NCI-H510A (cell line): ENCODE data around the gene DNAH12.
"Not testable (repeated sequence)": the region's sequence is repeated elsewhere in the genome, so short reads cannot be mapped to it uniquely, and the experiment has no call there.

Experiments used
- DNase-seq: peaks from one replicate; lab custom pipeline; 2025; lab: John Stamatoyannopoulos, UW

The DNAH12 gene

DNA sequence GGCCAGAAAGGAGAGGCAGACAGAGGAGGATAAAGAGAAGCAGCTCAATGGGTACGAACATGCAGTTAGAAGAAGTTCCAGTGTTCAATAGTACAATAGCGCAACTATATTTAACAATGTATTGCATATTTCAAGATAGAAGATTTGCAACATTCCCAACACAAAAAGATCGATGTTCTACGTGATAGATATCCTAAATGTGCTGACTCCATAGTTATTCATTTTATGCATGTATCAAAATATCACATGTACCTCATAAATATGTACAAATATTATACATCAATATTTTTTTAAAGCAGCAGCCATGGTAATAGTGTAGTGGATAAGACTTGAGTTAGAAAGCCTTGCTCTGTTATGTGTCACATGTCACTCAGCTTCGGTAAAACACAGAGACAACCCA lies 141.5 kb downstream of the DNAH12 start:
- no peak for DNase-seq

GRCh38 chr3:57397175-57398026 lies 146.7 kb downstream of the DNAH12 start:
- no peak for DNase-seq

GRCh38 chr3:57393977-57394376 lies 150.2 kb downstream of the DNAH12 start:
- DNase-seq: no peak

- DNase-seq: no peak
These were observed 152.4 kb downstream of the DNAH12 start for GRCh38 chr3:57391767-57392166.

DNA sequence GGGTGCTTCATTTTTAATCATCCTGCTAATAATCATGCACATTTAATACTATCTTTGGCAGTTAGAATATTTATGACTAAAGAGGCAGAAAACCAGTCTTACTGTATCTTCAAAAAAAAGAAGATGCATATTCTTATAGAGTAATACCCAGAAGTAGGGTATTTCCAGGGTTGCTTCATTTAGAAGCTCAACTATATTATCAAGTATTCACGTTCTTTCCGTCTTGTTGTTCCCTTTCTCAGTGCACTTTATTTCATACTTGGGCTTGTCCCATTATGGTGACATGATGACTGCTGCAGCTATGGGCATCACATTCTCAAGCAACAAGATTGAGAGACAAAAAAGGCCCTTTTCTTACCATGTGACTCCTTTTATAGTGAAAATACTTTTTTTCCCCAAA lies 154.9 kb downstream of the DNAH12 start:
- DNase-seq: no peak

GRCh38 chr3:57386307-57386706 lies 157.8 kb downstream of the DNAH12 start:
- no peak for DNase-seq

DNA sequence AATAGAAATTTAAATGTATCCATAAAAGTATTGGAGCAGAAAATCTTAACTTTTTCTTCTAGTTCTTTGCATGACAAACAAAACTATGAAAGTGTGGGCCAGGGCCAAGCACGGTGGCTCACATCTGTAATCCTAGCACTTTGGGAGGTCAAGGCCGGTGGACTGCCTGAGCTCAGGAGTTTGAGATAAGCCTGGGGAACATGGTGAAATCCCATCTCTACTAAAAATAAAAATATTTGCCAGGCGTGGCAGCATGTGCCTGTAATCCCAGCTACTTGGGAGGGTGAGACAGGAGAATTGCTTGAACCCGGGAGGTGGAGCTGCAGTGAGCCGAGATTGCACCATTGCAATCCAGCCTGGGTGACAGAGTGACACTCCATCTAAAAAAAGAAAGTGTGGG lies 158.6 kb downstream of the DNAH12 start:
- no peak for DNase-seq

- DNase-seq: no peak
These were observed 160.3 kb downstream of the DNAH12 start for GRCh38 chr3:57383838-57384237.

DNA sequence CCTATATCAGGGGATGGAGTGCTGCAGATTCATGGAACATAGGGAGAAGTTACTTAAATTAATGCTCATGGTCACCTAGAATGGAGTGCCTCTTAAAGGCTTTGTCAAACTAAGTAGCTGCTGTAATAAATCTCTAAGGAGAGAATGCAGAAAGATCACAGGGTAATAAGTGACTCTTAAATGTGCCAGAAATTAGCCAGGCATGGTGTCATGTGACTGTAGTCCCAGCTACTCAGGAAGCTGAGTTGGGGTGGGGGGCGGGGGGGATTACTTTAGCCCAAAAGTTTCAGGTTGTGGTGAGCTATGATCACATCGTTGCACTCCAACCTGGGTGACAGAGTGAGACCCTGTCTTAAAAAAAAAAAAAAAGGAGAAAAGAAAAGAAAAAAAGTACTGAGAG lies 160.7 kb downstream of the DNAH12 start:
- no peak for DNase-seq

DNA sequence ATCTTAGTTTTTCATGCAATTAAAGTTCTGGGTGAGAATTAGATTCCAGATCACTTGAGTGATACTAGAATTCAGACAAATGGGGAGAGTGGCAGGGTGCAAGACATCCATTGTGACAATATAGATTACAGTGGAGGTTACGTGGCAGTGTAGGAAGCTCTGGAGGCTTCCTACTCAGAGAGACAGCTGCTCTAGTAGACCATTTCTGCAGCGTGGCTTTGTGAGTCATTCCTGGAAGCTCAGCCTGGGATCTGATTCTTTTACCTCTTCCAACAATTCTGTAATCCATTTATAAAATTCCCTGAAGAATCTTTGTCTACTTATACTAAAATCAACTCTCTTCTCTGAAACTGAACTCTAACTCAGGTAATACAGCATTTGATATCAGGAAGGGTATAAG lies 161.2 kb downstream of the DNAH12 start:
- no peak for DNase-seq

DNA sequence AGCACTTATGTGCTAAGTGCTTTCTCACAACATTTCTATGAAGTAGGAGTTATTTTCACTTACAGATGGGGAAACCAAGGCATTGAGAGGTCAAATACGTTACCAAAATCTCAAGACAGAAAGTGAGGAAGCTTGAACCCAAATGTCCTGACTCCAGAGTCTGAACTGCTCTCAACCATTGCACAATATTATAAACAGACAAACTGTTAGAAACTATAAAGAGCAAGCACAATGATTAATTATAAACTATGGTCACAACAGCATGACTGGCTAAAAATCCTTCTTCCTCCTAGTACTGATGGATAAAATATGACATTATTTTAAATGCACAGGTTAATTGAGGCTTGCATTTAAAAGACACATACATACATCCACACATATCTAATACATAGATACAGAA lies 173.8 kb downstream of the DNAH12 start:
- DNase-seq: no peak

- not testable (repeated sequence) for DNase-seq
These were observed 179.1 kb downstream of the DNAH12 start for GRCh38 chr3:57365089-57365488.

- DNase-seq: not testable (repeated sequence)
These were observed 187.9 kb downstream of the DNAH12 start for GRCh38 chr3:57356275-57356674.

DNA sequence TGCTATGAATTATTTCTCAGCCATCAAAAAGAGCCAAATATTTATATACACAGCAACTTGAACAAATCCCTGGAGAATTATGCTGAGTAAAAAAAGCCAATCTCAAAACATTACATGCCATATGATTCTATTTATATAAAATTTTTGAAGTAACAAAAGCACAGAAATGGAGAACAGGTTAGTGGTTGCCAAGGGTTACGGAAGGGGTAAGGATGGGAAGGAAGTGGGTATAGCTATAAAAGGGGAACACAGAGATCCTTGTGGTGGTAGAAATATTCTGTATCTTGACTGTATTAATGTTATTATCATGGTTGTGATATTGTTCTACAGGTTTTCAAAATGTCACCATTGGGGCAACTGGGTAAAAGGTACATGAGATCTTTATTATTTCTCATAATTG lies 189.4 kb downstream of the DNAH12 start:
- no peak for DNase-seq

GRCh38 chr3:57350271-57350670 lies 193.9 kb downstream of the DNAH12 start:
- DNase-seq: no peak

DNA sequence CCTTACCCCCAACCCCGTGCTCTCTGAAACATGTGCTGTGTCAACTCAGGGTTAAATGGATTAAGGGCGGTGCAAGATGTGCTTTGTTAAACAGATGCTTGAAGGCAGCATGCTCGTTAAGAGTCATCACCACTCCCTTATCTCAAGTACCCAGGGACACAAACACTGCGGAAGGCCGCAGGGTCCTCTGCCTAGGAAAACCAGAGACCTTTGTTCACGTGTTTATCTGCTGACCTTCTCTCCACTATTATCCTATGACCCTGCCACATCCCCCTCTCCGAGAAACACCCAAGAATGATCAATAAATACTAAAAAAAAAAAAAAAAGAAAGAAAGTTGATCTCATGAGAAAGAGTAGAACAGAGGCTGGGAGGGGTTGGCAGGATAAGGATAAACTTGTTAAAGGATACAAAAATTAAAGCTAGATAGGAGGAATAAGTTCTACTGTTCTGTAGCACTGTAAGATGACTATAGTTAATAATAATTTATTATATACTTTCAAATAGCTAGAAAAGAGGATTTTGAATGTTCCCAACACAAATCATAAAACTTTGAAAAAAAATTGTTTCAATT lies 205.0 kb downstream of the DNAH12 start:
- DNase-seq: not testable (repeated sequence)

DNA sequence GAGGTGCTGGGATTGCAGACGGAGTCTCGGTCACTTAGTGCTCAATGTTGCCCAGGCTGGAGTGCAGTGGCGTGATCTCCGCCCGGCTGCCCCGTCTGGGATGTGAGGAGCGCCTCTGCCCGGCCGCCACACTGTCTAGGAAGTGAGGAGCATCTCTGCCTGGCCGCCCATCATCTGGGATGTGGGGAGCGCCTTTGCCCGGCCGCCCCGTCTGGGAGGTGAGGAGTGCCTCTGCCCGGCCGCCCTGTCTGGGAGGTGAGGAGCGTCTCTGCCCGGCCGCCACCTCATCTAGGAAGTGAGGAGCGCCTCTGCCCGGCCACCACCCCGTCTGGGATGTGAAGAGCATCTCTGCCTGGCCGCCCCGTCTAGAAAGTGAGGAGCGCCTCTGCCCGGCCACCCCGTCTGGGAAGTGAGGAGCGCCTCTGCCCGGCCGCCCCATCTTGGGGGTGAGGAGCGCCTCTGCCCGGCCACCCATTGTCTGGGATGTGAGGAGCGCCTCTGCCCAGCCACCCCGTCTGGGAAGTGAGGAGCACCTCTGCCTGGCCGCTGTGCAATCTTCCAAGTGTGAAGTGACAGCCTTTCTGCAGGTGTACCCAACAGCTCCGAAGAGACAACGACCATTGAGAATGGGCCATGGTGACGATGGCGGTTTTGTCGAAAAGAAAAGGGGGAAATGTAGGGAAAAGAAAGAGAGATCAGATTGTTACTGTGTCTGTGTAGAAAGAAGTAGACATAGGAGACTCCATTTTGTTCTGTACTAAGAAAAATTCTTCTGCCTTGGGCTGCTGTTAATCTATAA lies 205.7 kb downstream of the DNAH12 start:
- DNase-seq: not testable (repeated sequence)

- DNase-seq: no peak
These were observed 208.7 kb downstream of the DNAH12 start for GRCh38 chr3:57335283-57335938.

DNA sequence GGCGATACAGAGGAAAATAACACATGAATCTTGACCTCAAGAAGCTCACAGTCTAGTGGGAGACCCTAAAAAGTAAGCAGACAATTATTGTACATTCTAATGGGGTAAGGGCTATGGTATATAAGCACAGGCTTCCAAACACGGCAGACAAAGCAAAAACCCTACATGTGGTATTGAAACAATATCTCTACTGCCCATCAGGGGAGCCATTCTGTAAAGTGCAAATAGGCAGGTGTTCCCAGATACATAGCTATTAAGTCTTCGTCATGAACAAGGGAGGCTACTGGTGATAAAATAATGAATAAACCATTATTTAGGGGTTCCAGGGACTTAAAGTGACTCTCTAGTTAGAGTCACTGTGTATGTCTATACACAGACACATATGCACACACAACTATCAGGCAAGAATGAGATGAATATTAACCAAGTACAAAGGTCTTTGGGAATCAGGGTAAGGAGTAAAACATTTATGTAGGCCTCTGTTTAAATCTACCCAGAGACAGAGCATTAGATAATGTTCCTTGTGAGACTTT lies 213.0 kb downstream of the DNAH12 start:
- DNase-seq: no peak

GRCh38 chr3:57326498-57326897 lies 217.6 kb downstream of the DNAH12 start:
- DNase-seq: not testable (repeated sequence)

GRCh38 chr3:57314204-57314603 lies 229.9 kb downstream of the DNAH12 start:
- DNase-seq: no peak

DNA sequence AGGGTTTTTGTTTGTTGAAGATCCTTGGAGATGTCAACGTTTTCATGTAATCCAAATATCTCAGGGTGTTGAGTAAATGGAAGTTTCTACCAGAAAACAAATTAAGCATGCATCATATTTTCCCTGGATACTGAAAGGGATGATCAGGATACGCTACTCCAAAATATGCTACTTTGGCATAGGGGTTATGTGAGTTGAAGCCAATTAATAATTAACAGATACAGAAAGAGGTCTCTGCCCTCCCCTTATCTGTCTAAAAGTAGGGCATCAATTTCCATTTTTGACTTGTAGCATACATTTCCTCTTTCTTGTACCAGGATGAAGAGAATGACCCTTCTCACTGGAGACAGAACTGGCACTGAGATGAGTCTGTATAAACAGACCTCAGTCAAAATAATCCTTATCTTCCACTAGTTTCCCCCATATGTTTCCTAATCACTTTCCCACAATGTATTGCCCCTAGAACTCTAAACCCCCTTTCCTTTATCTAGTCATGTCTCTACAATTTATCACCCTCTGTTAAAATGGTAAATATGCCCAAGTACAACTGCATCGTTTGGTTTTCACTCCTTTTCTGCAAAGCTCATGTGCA lies 234.3 kb downstream of the DNAH12 start:
- DNase-seq: no peak
